ENCODE measurements around the gene ITGA3. TPM values are rescaled to one million over a fixed set of nuclear protein-coding genes. Genes with fewer than 3 reads are reported as not detected.
A peak's percentile ranks its signal among the peaks of the same experiment; 100 is the strongest.

ITGA3 gene
- total and polyA plus RNA-seq, 2 of the 13 experiments (the other 11 are each of a cell fraction or from before 2014, with no cell fraction given): 0.48 to 0.69 TPM

GRCh38 chr17:50094243-50094752 lies 38.4 kb downstream of the ITGA3 start (continued):
- TF ChIP-seq ZNF549 (CRISPR knock-in tag; IDR thresholded peaks at IDR 0.05) (no peak), XRCC5 (optimal IDR thresholded peaks at IDR 0.05; ENCODE audit: low read length) (peak; percentile 91), ZKSCAN8 (CRISPR knock-in tag; IDR thresholded peaks at IDR 0.05; ENCODE audit: borderline replicate concordance) (no peak; the same call in 1 of the 2 replicates), GABPB1 (CRISPR knock-in tag; IDR thresholded peaks at IDR 0.05) (no peak; the same call in 1 of the 2 replicates), ZNF776 (CRISPR knock-in tag; IDR thresholded peaks at IDR 0.05) (no peak), TIGD3 (CRISPR knock-in tag; IDR thresholded peaks at IDR 0.05; ENCODE audit: borderline replicate concordance) (no peak), JUN (CRISPR knock-in tag; IDR thresholded peaks at IDR 0.05) (no peak), ZNF567 (CRISPR knock-in tag; IDR thresholded peaks at IDR 0.05; ENCODE audit: borderline replicate concordance) (no peak; the same call in 1 of the 2 replicates), MYPOP (CRISPR knock-in tag; IDR thresholded peaks at IDR 0.05) (0 out of 2 replicates have a peak, but pooled peaks have one; percentile 13), SMYD3 (CRISPR knock-in tag; IDR thresholded peaks at IDR 0.05) (no peak), ZNF816 (CRISPR knock-in tag; IDR thresholded peaks at IDR 0.05; ENCODE audit: borderline replicate concordance) (no peak), TOPORS (CRISPR knock-in tag; IDR thresholded peaks at IDR 0.05) (0 out of 2 replicates have a peak, but pooled peaks have one; percentile 34), KLF9 (CRISPR knock-in tag; IDR thresholded peaks at IDR 0.05; ENCODE audit: low read depth) (no peak), ZNF496 (CRISPR knock-in tag; IDR thresholded peaks at IDR 0.05; ENCODE audit: insufficient replicate concordance) (no peak), RAD21 (CRISPR knock-in tag; IDR thresholded peaks at IDR 0.05) (peak; percentile 72), KDM4B (CRISPR knock-in tag; IDR thresholded peaks at IDR 0.05) (no peak), ZNF451 (CRISPR knock-in tag; IDR thresholded peaks at IDR 0.05) (no peak), TCF12 (IDR thresholded peaks at IDR 0.05) (no peak), TCF12 (CRISPR knock-in tag; IDR thresholded peaks at IDR 0.05) (no peak), TCF7L2 (IDR thresholded peaks at IDR 0.05; ENCODE audit: low read depth, low read length) (no peak), ZNF790 (CRISPR knock-in tag; IDR thresholded peaks at IDR 0.05; ENCODE audit: borderline replicate concordance) (no peak), REXO4 (CRISPR knock-in tag; IDR thresholded peaks at IDR 0.05; ENCODE audit: borderline replicate concordance) (no peak), SMARCC2 (IDR thresholded peaks at IDR 0.05) (no peak)
- TF ChIP-seq, protein P1, sequence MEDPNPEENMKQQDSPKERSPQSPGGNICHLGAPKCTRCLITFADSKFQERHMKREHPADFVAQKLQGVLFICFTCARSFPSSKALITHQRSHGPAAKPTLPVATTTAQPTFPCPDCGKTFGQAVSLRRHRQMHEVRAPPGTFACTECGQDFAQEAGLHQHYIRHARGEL (CRISPR knock-in tag; IDR thresholded peaks at IDR 0.05): no peak
- TF ChIP-seq, protein P2, sequence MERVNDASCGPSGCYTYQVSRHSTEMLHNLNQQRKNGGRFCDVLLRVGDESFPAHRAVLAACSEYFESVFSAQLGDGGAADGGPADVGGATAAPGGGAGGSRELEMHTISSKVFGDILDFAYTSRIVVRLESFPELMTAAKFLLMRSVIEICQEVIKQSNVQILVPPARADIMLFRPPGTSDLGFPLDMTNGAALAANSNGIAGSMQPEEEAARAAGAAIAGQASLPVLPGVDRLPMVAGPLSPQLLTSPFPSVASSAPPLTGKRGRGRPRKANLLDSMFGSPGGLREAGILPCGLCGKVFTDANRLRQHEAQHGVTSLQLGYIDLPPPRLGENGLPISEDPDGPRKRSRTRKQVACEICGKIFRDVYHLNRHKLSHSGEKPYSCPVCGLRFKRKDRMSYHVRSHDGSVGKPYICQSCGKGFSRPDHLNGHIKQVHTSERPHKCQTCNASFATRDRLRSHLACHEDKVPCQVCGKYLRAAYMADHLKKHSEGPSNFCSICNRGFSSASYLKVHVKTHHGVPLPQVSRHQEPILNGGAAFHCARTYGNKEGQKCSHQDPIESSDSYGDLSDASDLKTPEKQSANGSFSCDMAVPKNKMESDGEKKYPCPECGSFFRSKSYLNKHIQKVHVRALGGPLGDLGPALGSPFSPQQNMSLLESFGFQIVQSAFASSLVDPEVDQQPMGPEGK (CRISPR knock-in tag; IDR thresholded peaks at IDR 0.05): peak; percentile 42; the same call in 1 of the 2 replicates
- TF ChIP-seq, protein P3, sequence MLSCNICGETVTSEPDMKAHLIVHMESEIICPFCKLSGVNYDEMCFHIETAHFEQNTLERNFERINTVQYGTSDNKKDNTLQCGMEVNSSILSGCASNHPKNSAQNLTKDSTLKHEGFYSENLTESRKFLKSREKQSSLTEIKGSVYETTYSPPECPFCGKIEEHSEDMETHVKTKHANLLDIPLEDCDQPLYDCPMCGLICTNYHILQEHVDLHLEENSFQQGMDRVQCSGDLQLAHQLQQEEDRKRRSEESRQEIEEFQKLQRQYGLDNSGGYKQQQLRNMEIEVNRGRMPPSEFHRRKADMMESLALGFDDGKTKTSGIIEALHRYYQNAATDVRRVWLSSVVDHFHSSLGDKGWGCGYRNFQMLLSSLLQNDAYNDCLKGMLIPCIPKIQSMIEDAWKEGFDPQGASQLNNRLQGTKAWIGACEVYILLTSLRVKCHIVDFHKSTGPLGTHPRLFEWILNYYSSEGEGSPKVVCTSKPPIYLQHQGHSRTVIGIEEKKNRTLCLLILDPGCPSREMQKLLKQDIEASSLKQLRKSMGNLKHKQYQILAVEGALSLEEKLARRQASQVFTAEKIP (CRISPR knock-in tag; IDR thresholded peaks at IDR 0.05; ENCODE audit: borderline replicate concordance): no peak
